Liver (tissue), 9 donors: ENCODE measurements around the gene SETD5. TPM values are rescaled to one million over a fixed set of nuclear protein-coding genes. Genes with fewer than 3 reads are reported as not detected.

Experiments
- DNase-seq: peaks from one replicate; pipeline ENCODE4 v3.0.0-alpha.2; 2017; ENCODE audit warnings: low spot score
- H3K27ac ChIP-seq, 2 donors: one replicate each; pipeline ENCODE4 v1.7.0; 2013; ENCODE audit warnings: inconsistent platforms in 2 of 2, low read length in 2 of 2, control low read depth in 1 of 2, low read depth in 1 of 2, mild to moderate bottlenecking in 1 of 2
- H3K27me3 ChIP-seq, 4 donors: one replicate each; pipeline versions ENCODE4 v1.6.1 to v1.7.0; 2013; ENCODE audit warnings: low read length in 3 of 4, inconsistent platforms in 1 of 4, mild to moderate bottlenecking in 1 of 4, moderate library complexity in 1 of 4; ENCODE audit not compliant: control insufficient read depth in 4 of 4, insufficient read depth in 4 of 4
- H3K36me3 ChIP-seq, 4 donors: one replicate each; pipeline versions ENCODE4 v1.6.1 to v1.7.0; 2013; ENCODE audit warnings: low read length in 3 of 4, mild to moderate bottlenecking in 3 of 4, low read depth in 1 of 4, moderate library complexity in 1 of 4; ENCODE audit not compliant: control insufficient read depth in 4 of 4, insufficient read depth in 3 of 4
- H3K4me1 ChIP-seq, 4 donors: one replicate each; pipeline versions ENCODE4 v1.6.1 to v1.7.0; 2013; ENCODE audit warnings: low read length in 3 of 4, mild to moderate bottlenecking in 3 of 4, moderate library complexity in 1 of 4; ENCODE audit not compliant: control insufficient read depth in 4 of 4, insufficient read depth in 4 of 4
- H3K4me3 ChIP-seq, 3 donors: one replicate each; pipeline versions ENCODE4 v1.6.1 to v1.7.0; 2013; ENCODE audit warnings: low read length in 3 of 3, control low read depth in 1 of 3, low read depth in 1 of 3, mild to moderate bottlenecking in 1 of 3
- H3K9ac ChIP-seq, 2 donors: one replicate each; pipeline ENCODE4 v1.7.0; 2013; ENCODE audit warnings: low read length in 2 of 2, mild to moderate bottlenecking in 2 of 2, moderate library complexity in 2 of 2, control low read depth in 1 of 2, low read depth in 1 of 2
- H3K9me3 ChIP-seq, 4 donors: one replicate each; pipeline versions ENCODE4 v1.6.1 to v1.7.0; 2013; ENCODE audit warnings: low read length in 3 of 4; ENCODE audit not compliant: control insufficient read depth in 4 of 4
- ATF3 ChIP-seq: IDR thresholded peaks from 2 replicates; pipeline ENCODE4 v1.6.1; 2016; ENCODE audit warnings: antibody characterized with exemption
- CTCF ChIP-seq: fragments of 150-350 bp; IDR thresholded peaks from 2 replicates; pipeline ENCODE4 v1.5.1; 2017; ENCODE audit warnings: improper control_type of control experiment, low read depth, low read length; ENCODE audit not compliant: missing input control
- EGR1 ChIP-seq, 2 donors: IDR thresholded peaks; 2 replicates each; pipeline ENCODE4 v1.6.1; 2016 to 2018; ENCODE audit warnings: antibody characterized with exemption in 2 of 2, low read depth in 2 of 2
- FOXA1 ChIP-seq: IDR thresholded peaks from 2 replicates; pipeline ENCODE4 v1.6.1; 2016; ENCODE audit warnings: antibody characterized with exemption
- FOXA2 ChIP-seq: IDR thresholded peaks from 2 replicates; pipeline ENCODE4 v1.6.1; 2016; ENCODE audit warnings: antibody characterized with exemption
- HNF4A ChIP-seq, 2 donors: conservative IDR thresholded peaks; 2 replicates each; pipeline ENCODE4 v1.6.1; 2016; ENCODE audit warnings: antibody characterized with exemption in 2 of 2, mild to moderate bottlenecking in 2 of 2
- HNF4G ChIP-seq: IDR thresholded peaks from 2 replicates; pipeline ENCODE4 v1.6.1; 2016; ENCODE audit warnings: antibody characterized with exemption
- JUND ChIP-seq, 2 donors: IDR thresholded peaks; 2 replicates each; pipeline ENCODE4 v1.6.1; 2016; ENCODE audit warnings: antibody characterized with exemption in 2 of 2
- MAX ChIP-seq: IDR thresholded peaks from 2 replicates; pipeline ENCODE4 v1.6.1; 2016; ENCODE audit warnings: antibody characterized with exemption
- NR2F2 ChIP-seq: IDR thresholded peaks from 2 replicates; pipeline ENCODE4 v1.6.1; 2016; ENCODE audit warnings: antibody characterized with exemption
- RAD21 ChIP-seq, 2 donors: IDR thresholded peaks; 2 replicates each; pipeline ENCODE4 v1.6.1; 2016; ENCODE audit warnings: antibody characterized with exemption in 2 of 2, mild to moderate bottlenecking in 2 of 2
- RXRA ChIP-seq, 2 donors: IDR thresholded peaks; 2 replicates each; pipeline ENCODE4 v1.6.1; 2017 to 2018; ENCODE audit warnings: antibody characterized with exemption in 2 of 2, mild to moderate bottlenecking in 1 of 2
- SP1 ChIP-seq: IDR thresholded peaks from 2 replicates; pipeline ENCODE4 v1.6.1; 2018; ENCODE audit warnings: antibody characterized with exemption, mild to moderate bottlenecking
- TAF1 ChIP-seq: conservative IDR thresholded peaks from 2 replicates; pipeline ENCODE4 v1.6.1; 2016; ENCODE audit warnings: antibody characterized with exemption, mild to moderate bottlenecking
- YY1 ChIP-seq: IDR thresholded peaks from 2 replicates; pipeline ENCODE4 v1.6.1; 2016; ENCODE audit warnings: antibody characterized with exemption, mild to moderate bottlenecking
- ZBTB33 ChIP-seq: IDR thresholded peaks from 2 replicates; pipeline ENCODE4 v1.6.1; 2016; ENCODE audit warnings: antibody characterized with exemption
- WGBS: extraction: QIAGEN DNeasy Blood & Tissue Kit; methylation state at CpG from one replicate; pipeline ENCODE4 v1.1.7; 2013; 5-methylcytosine and 5-hydroxymethylcytosine counted together
- polyA plus RNA-seq, 2 donors: library from polyadenylated mRNA; stranded (reverse) in 1 of 2; unstranded in 1 of 2; fragments of 200-250 nt in 1 of 2; fragments of >200 nt in 1 of 2; fragmentation: Nextera tagmentation in 1 of 2; extraction: Ambion mirVana in 1 of 2; gene quantifications; one replicate each; pipeline versions ENCODE4 v1.2.1 to v1.2.3, GENCODE V29; 2013 to 2015
- total RNA-seq, 2 donors: library from RNA; depleted of rRNA; stranded (reverse); fragments of >200 nt; gene quantifications; one replicate each; pipeline ENCODE4 v1.2.3, GENCODE V29; 2014
- donor health status: healthy.
- donor health status: healthy.
- donor health status: healthy.
- donor health status: healthy.
- donor health status: healthy.

Gene SETD5
- total and polyA plus RNA-seq, 4 donors: 17.9 to 76.6 (median 24.3) TPM

GRCh38 chr3:9441501-9442221, 44.2 kb downstream of the SETD5 start:
- Histone ChIP-seq H3K27me3 (no peaks in the 10 kb centered on the region), H3K9ac (no peak overlapping the region), H3K9me3 (no peaks in the 10 kb centered on the region), H3K27ac (no peak overlapping the region), H3K36me3 (peaks cover 22 to 90% (median 74%) of the 10 kb centered on the region in 4 donors), H3K4me3 (no peak overlapping the region), H3K4me1 (no peaks in the 10 kb centered on the region)
- DNase-seq: no peak
- no peak for TF ChIP-seq ATF3
- TF ChIP-seq HNF4G: no peak
- no peak for TF ChIP-seq HNF4A (conservative IDR thresholded peaks at IDR 0.05)
- no peak for TF ChIP-seq NR2F2
- no peak for TF ChIP-seq FOXA2
- no peak for TF ChIP-seq MAX
- no peak for TF ChIP-seq FOXA1
- no peak for TF ChIP-seq RXRA (IDR thresholded peaks at IDR 0.05)
- TF ChIP-seq JUND (IDR thresholded peaks at IDR 0.05): no peak
- TF ChIP-seq TAF1: no peak
- no peak for TF ChIP-seq SP1
- TF ChIP-seq EGR1 (IDR thresholded peaks at IDR 0.05; ENCODE audit: low read depth in 2 of 2): no peak
- TF ChIP-seq ZBTB33: no peak
- TF ChIP-seq YY1: no peak
- 89% methylated on average over 11 of the region's 11 CpGs for WGBS

- Histone ChIP-seq H3K4me1 (peaks cover 0 to 3% (median 0%) of the 10 kb centered on the region in 4 donors), H3K9me3 (no peaks in the 10 kb centered on the region), H3K27me3 (no peaks in the 10 kb centered on the region), H3K9ac (no peak overlapping the region), H3K27ac (no peak overlapping the region), H3K4me3 (no peak overlapping the region), H3K36me3 (peaks cover 14 to 85% (median 69%) of the 10 kb centered on the region in 4 donors)
- DNase-seq: no peak
- 91% methylated on average over 4 of the region's 4 CpGs for WGBS
- TF ChIP-seq ZBTB33: no peak
- TF ChIP-seq HNF4G: no peak
- no peak for TF ChIP-seq TAF1
- TF ChIP-seq RXRA (IDR thresholded peaks at IDR 0.05): no peak
- no peak for TF ChIP-seq CTCF
- no peak for TF ChIP-seq SP1
- no peak for TF ChIP-seq NR2F2
- no peak for TF ChIP-seq EGR1 (IDR thresholded peaks at IDR 0.05; ENCODE audit: low read depth in 2 of 2)
- TF ChIP-seq RAD21 (IDR thresholded peaks at IDR 0.05): no peak
- no peak for TF ChIP-seq ATF3
Observed at GRCh38 chr3:9448071-9448470, 50.7 kb downstream of the SETD5 start.
